PC-9 (cell line): ENCODE data around the gene FUT3. TPM values are rescaled to one million over a fixed set of nuclear protein-coding genes. Genes with fewer than 3 reads are reported as not detected.

ENCODE experiments used
- BruUV-seq: library from RNA; stranded (reverse); fragments of 400-500 nt; replicated peaks from 2 replicates; lab custom pipeline; 2021; lab: Mats Ljungman, UMichigan
- CTCF ChIA-PET: fragments of 300-600 bp; sonication (Branson Sonifier 250); formaldehyde crosslinking; loops from one replicate; lab custom pipeline; 2022; ENCODE audit warnings: antibody characterized with exemption; lab: Charles Lee
- POLR2A ChIA-PET: fragments of 300-600 bp; sonication (Branson Sonifier 250); formaldehyde crosslinking; loops from one replicate; lab custom pipeline; 2022; ENCODE audit warnings: antibody characterized with exemption; ENCODE audit not compliant: unreplicated experiment; lab: Charles Lee
- DNase-seq, 2 experiments: peaks; one replicate each; pipeline versions ENCODE4 v3.0.0 to v3.0.0-alpha.2; 2015 to 2022; ENCODE audit warnings: mixed read lengths in 1 of 2
- H2AFZ ChIP-seq: fragments of 200-600 bp; sonication (generic); 2 replicates; pipeline ENCODE4 v1.8.1; 2017; ENCODE audit warnings: antibody characterized with exemption
- H3F3A ChIP-seq: fragments of 200-600 bp; sonication (generic); 2 replicates; pipeline ENCODE4 v1.8.1; 2017; ENCODE audit warnings: antibody characterized with exemption, mild to moderate bottlenecking, low read depth; ENCODE audit not compliant: insufficient read depth
- H3K27ac ChIP-seq: fragments of 200-600 bp; sonication (generic); 2 replicates; pipeline ENCODE4 v1.6.1; 2016; ENCODE audit warnings: mixed run types
- H3K27me3 ChIP-seq: fragments of 200-600 bp; sonication (generic); 2 replicates; pipeline ENCODE4 v1.6.1; 2016; ENCODE audit warnings: low read depth, mixed run types; ENCODE audit not compliant: insufficient read depth
- H3K36me3 ChIP-seq: fragments of 200-600 bp; sonication (generic); 2 replicates; pipeline ENCODE4 v1.6.1; 2016; ENCODE audit warnings: low read depth, mixed run types
- H3K4me1 ChIP-seq: fragments of 200-600 bp; sonication (generic); replicated peaks from 2 replicates; pipeline ENCODE4 v1.6.1; 2016; ENCODE audit warnings: mixed run types; ENCODE audit not compliant: insufficient read depth
- H3K4me2 ChIP-seq: fragments of 200-600 bp; sonication (generic); 2 replicates; pipeline ENCODE4 v1.6.1; 2017; ENCODE audit warnings: mixed run types
- H3K4me3 ChIP-seq: fragments of 200-600 bp; sonication (generic); 2 replicates; pipeline ENCODE4 v1.6.1; 2016; ENCODE audit warnings: mixed run types
- H3K79me2 ChIP-seq: fragments of 200-600 bp; sonication (generic); 2 replicates; pipeline ENCODE4 v1.6.1; 2017; ENCODE audit warnings: low read depth, mixed run types
- H3K9me2 ChIP-seq: fragments of 200-600 bp; sonication (generic); 2 replicates; pipeline ENCODE4 v1.8.1; 2017; ENCODE audit warnings: mild to moderate bottlenecking; ENCODE audit not compliant: insufficient read depth
- H3K9me3 ChIP-seq: fragments of 200-600 bp; sonication (generic); 2 replicates; pipeline ENCODE4 v1.8.1; 2016; ENCODE audit warnings: low read depth; ENCODE audit not compliant: insufficient read depth
- H4K20me1 ChIP-seq: fragments of 200-600 bp; sonication (generic); 2 replicates; pipeline ENCODE4 v1.8.1; 2017; ENCODE audit not compliant: insufficient read depth
- CTCF ChIP-seq: fragments of 200-600 bp; sonication (generic); conservative IDR thresholded peaks from 2 replicates; pipeline ENCODE4 v1.6.1; 2017; ENCODE audit warnings: mixed run types, antibody characterized with exemption, mild to moderate bottlenecking, moderate library complexity
- EZH2 ChIP-seq: fragments of 200-600 bp; sonication (generic); IDR thresholded peaks from 2 replicates; pipeline ENCODE4 v1.8.0; 2017; ENCODE audit warnings: antibody characterized with exemption, low read depth
- intact Hi-C: fragments of 100-400 bp; cut with micrococcal nuclease; formaldehyde crosslinking; loops from one replicate; pipeline ENCODE4 v1.10.0; 2022; ENCODE audit not compliant: unreplicated experiment
- total RNA-seq: library from RNA; stranded (reverse); gene quantifications from 2 replicates; pipeline ENCODE4 v1.2.3, GENCODE V29; 2021

Gene FUT3
- total RNA-seq, 1 experiment from 2014 or later = 28.5 TPM

- POLR2A ChIA-PET = interaction anchor here (0.6 to 0.7 kb wide), 2 partner anchors 18 to 1673 kb away, joined by 3 to 4 read pairs; partner anchors contain the start of gene CREB3L3
Measured at GRCh38 chr19:5826531-5827341, 24.5 kb downstream of the FUT3 start.

GRCh38 chr19:5825178-5825577, 26.1 kb downstream of the FUT3 start:
- H3K4me3 ChIP-seq = no peak overlapping the region
- no peak overlapping the region for H3K27ac ChIP-seq
- CTCF ChIA-PET = no interaction called here
- no peaks in the 10 kb centered on the region for H3K79me2 ChIP-seq
- POLR2A ChIA-PET = no interaction called here
- no peak overlapping the region for H2AFZ ChIP-seq
- no peaks in the 10 kb centered on the region for H3K9me2 ChIP-seq
- intact Hi-C loops = no loop called here
- no peaks in the 10 kb centered on the region for H3K36me3 ChIP-seq
- 0 out of 2 replicates have a peak, but pooled peaks cover 9% of the 10 kb centered on the region for H3K4me1 ChIP-seq
- H4K20me1 ChIP-seq = no peaks in the 10 kb centered on the region
- H3K4me2 ChIP-seq = no peak overlapping the region
- no peaks in the 10 kb centered on the region for H3K27me3 ChIP-seq
- BruUV-seq = no TSS peak
- no peaks in the 10 kb centered on the region for H3K9me3 ChIP-seq
- TF ChIP-seq CTCF (no peak), EZH2 (no peak)
- H3F3A ChIP-seq = peaks cover 12% of the 10 kb centered on the region; the same call in 1 of the 2 replicates
- no peak for DNase-seq

More at GRCh38 chr19:5826531-5827341, 24.5 kb downstream of the FUT3 start:
- intact Hi-C loops = no loop called here
- Histone ChIP-seq H3K4me2 (peak overlapping the region; percentile 46), H4K20me1 (no peaks in the 10 kb centered on the region), H2AFZ (no peak overlapping the region), H3K9me2 (no peaks in the 10 kb centered on the region), H3K27ac (no peak overlapping the region), H3K9me3 (no peaks in the 10 kb centered on the region), H3K27me3 (no peaks in the 10 kb centered on the region), H3K79me2 (no peaks in the 10 kb centered on the region), H3K36me3 (no peaks in the 10 kb centered on the region), H3K4me1 (0 out of 2 replicates have a peak, but pooled peaks cover 9% of the 10 kb centered on the region), H3F3A (peaks cover 17% of the 10 kb centered on the region; the same call in 1 of the 2 replicates), H3K4me3 (peak overlapping the region; percentile 85; the same call in 1 of the 2 replicates)
- DNase-seq = peak; percentile 56 to 84
- BruUV-seq = TSS peak; percentile 59
- TF ChIP-seq EZH2 = no peak
- TF ChIP-seq CTCF = no peak; the same call in 1 of the 2 replicates
- CTCF ChIA-PET = no interaction called here

- Histone ChIP-seq H3K27me3 (no peaks in the 10 kb centered on the region), H3K4me3 (no peak overlapping the region), H3K4me1 (0 out of 2 replicates have a peak, but pooled peaks cover 9% of the 10 kb centered on the region), H3F3A (peaks cover 12% of the 10 kb centered on the region; the same call in 1 of the 2 replicates), H3K27ac (no peak overlapping the region), H3K4me2 (no peak overlapping the region), H3K36me3 (no peaks in the 10 kb centered on the region), H3K9me2 (no peaks in the 10 kb centered on the region), H4K20me1 (no peaks in the 10 kb centered on the region), H2AFZ (no peak overlapping the region), H3K79me2 (no peaks in the 10 kb centered on the region), H3K9me3 (no peaks in the 10 kb centered on the region)
- DNase-seq = no peak
- CTCF ChIA-PET = no interaction called here
- intact Hi-C loops = no loop called here
- BruUV-seq = no TSS peak
- no peak for TF ChIP-seq CTCF
- TF ChIP-seq EZH2 = no peak
- POLR2A ChIA-PET = no interaction called here
Measured at GRCh38 chr19:5824751-5825150, 26.5 kb downstream of the FUT3 start.
